ENCODE measurements around the gene CLPTM1L. TPM values are rescaled to one million over a fixed set of nuclear protein-coding genes. Genes with fewer than 3 reads are reported as not detected.
A peak's percentile ranks its signal among the peaks of the same experiment; 100 is the strongest.

The CLPTM1L gene
- polyA plus RNA-seq, 3 donors = 14.1 to 76.2 (median 35.0) TPM

- H3K79me2 ChIP-seq (ENCODE audit: insufficient read depth, low read length) = no peaks in the 10 kb centered on the region
- Mint-ChIP-seq H3K27ac (no peak overlapping the region), H3K9me3 (peaks cover 0 to 3% (median 0%) of the 10 kb centered on the region in 7 donors), H3K4me3 (no peak overlapping the region), H3K4me1 (peaks cover 7% of the 10 kb centered on the region), H3K36me3 (no peaks in the 10 kb centered on the region), H3K27me3 (ENCODE audit: low read depth in 3 of 3) (peaks cover 20 to 35% (median 26%) of the 10 kb centered on the region in 3 donors)
- intact Hi-C loops (cut with micrococcal nuclease) = no loop called here
- no peak for DNase-seq
- H3K4me1 ChIP-seq (ENCODE audit: control insufficient read depth in 1 of 2, insufficient read depth in 2 of 2, low read length in 2 of 2) = peaks cover 0 to 2% of the 10 kb centered on the region in 2 donors
- TF ChIP-seq CTCF (IDR thresholded peaks at IDR 0.05) = no peak
- no peaks in the 10 kb centered on the region for H4K20me1 ChIP-seq (ENCODE audit: insufficient read depth, low read length)
- no peak overlapping the region for H3K9ac ChIP-seq (ENCODE audit: insufficient read depth, low read length, poor library complexity, severe bottlenecking)
- H3K27me3 ChIP-seq (ENCODE audit: control insufficient read depth in 2 of 2, insufficient read depth in 2 of 2, low read length in 2 of 2) = peaks cover 0 to 7% of the 10 kb centered on the region in 2 donors
- no peak overlapping the region for H3K4me2 ChIP-seq (replicated peaks; ENCODE audit: extremely low read depth, low read length, poor library complexity, severe bottlenecking)
- no peak overlapping the region for H3K27ac ChIP-seq (ENCODE audit: low read depth in 1 of 2, low read length in 2 of 2)
- H2AFZ ChIP-seq (ENCODE audit: insufficient read depth, low read depth, low read length, poor library complexity, severe bottlenecking) = no peak overlapping the region
- no peaks in the 10 kb centered on the region for H3K36me3 ChIP-seq (replicated peaks in 1 of 2; ENCODE audit: control insufficient read depth in 1 of 2, insufficient read depth in 2 of 2, low read length in 2 of 2)
- no peaks in the 10 kb centered on the region for H3K9me3 ChIP-seq (replicated peaks in 1 of 2; ENCODE audit: control insufficient read depth in 1 of 2, insufficient read depth in 1 of 2, low read length in 2 of 2)
- no peak overlapping the region for H3K4me3 ChIP-seq (replicated peaks in 1 of 3; ENCODE audit: low read depth in 2 of 3, low read length in 3 of 3)
- WGBS (ENCODE audit: insufficient coverage) = 74% methylated on average over 26 of the region's 36 CpGs
These were observed 48.9 kb upstream of the CLPTM1L start for GRCh38 chr5:1393571-1394501.

GRCh38 chr5:1392801-1393565 lies 48.1 kb upstream of the CLPTM1L start:
- intact Hi-C loops (cut with micrococcal nuclease) = no loop called here
- Mint-ChIP-seq H3K36me3 (no peaks in the 10 kb centered on the region), H3K4me3 (no peak overlapping the region), H3K4me1 (peaks cover 7% of the 10 kb centered on the region), H3K9me3 (peaks cover 1 to 7% (median 3%) of the 10 kb centered on the region in 7 donors), H3K27ac (no peak overlapping the region), H3K27me3 (ENCODE audit: low read depth in 3 of 3) (peaks cover 29 to 42% (median 31%) of the 10 kb centered on the region in 3 donors)
- Histone ChIP-seq H3K36me3 (replicated peaks in 1 of 2; ENCODE audit: control insufficient read depth in 1 of 2, insufficient read depth in 2 of 2, low read length in 2 of 2) (no peaks in the 10 kb centered on the region), H3K9me3 (replicated peaks in 1 of 2; ENCODE audit: control insufficient read depth in 1 of 2, insufficient read depth in 1 of 2, low read length in 2 of 2) (no peaks in the 10 kb centered on the region), H3K27me3 (ENCODE audit: control insufficient read depth in 2 of 2, insufficient read depth in 2 of 2, low read length in 2 of 2) (peaks cover 0 to 15% of the 10 kb centered on the region in 2 donors), H2AFZ (ENCODE audit: insufficient read depth, low read depth, low read length, poor library complexity, severe bottlenecking) (no peak overlapping the region), H3K9ac (ENCODE audit: insufficient read depth, low read length, poor library complexity, severe bottlenecking) (no peak overlapping the region), H4K20me1 (ENCODE audit: insufficient read depth, low read length) (no peaks in the 10 kb centered on the region), H3K4me2 (replicated peaks; ENCODE audit: extremely low read depth, low read length, poor library complexity, severe bottlenecking) (no peak overlapping the region), H3K4me3 (replicated peaks in 1 of 3; ENCODE audit: low read depth in 2 of 3, low read length in 3 of 3) (no peak overlapping the region), H3K79me2 (ENCODE audit: insufficient read depth, low read length) (no peaks in the 10 kb centered on the region), H3K27ac (ENCODE audit: low read depth in 1 of 2, low read length in 2 of 2) (no peak overlapping the region), H3K4me1 (ENCODE audit: control insufficient read depth in 1 of 2, insufficient read depth in 2 of 2, low read length in 2 of 2) (peaks cover 0 to 2% of the 10 kb centered on the region in 2 donors)
- WGBS (ENCODE audit: insufficient coverage) = 51% methylated on average over 22 of the region's 22 CpGs
- TF ChIP-seq CTCF (IDR thresholded peaks at IDR 0.05) = no peak
- DNase-seq = peak in 1 of 3 donors; percentile 44
